Esophagus muscularis mucosa (tissue), 4 donors: ENCODE measurements around the gene B4GALT3. TPM values are rescaled to one million over a fixed set of nuclear protein-coding genes. Genes with fewer than 3 reads are reported as not detected.
A peak's percentile ranks its signal among the peaks of the same experiment; 100 is the strongest.

Source experiments
- DNase-seq: peaks from one replicate; pipeline ENCODE4 v3.0.0-alpha.2; 2017; ENCODE audit errors: extremely low spot score
- H3K27ac ChIP-seq, 4 donors: fragments of 200-600 bp; sonication (generic); replicated peaks in 1 of 4; 1 replicate in 3 of 4; 2 replicates in 1 of 4; pipeline ENCODE4 v1.5.1; 2016 to 2019; ENCODE audit warnings: mild to moderate bottlenecking in 1 of 4
- H3K27me3 ChIP-seq, 4 donors: fragments of 200-600 bp; sonication (generic); one replicate each; pipeline versions ENCODE4 v1.5.1 to v1.6.0; 2016 to 2019
- H3K36me3 ChIP-seq, 4 donors: fragments of 200-600 bp; sonication (generic); one replicate each; pipeline ENCODE4 v1.5.1; 2016 to 2019
- H3K4me1 ChIP-seq, 4 donors: fragments of 200-600 bp; sonication (generic); one replicate each; pipeline ENCODE4 v1.5.1; 2016 to 2019
- H3K4me3 ChIP-seq, 4 donors: fragments of 200-600 bp; sonication (generic); 1 replicate in 2 of 4; 2 replicates in 2 of 4; pipeline ENCODE4 v1.5.1; 2016 to 2019; ENCODE audit warnings: mild to moderate bottlenecking in 4 of 4, moderate library complexity in 1 of 4
- H3K9me3 ChIP-seq, 4 donors: fragments of 200-600 bp; sonication (generic); 1 replicate in 3 of 4; 2 replicates in 1 of 4; pipeline ENCODE4 v1.5.1; 2016 to 2019
- CTCF ChIP-seq, 3 experiments: fragments of 200-600 bp in 2 of 3; fragments of 450-650 bp in 1 of 3; sonication (generic) in 2 of 3; IDR thresholded peaks; one replicate each; pipeline ENCODE4 v1.5.1; 2017 to 2019; ENCODE audit warnings: antibody characterized with exemption in 3 of 3, mild to moderate bottlenecking in 2 of 3, moderate library complexity in 1 of 3
- EP300 ChIP-seq: sonication (generic); formaldehyde crosslinking; IDR thresholded peaks from one replicate; pipeline ENCODE4 v1.6.1; 2017; ENCODE audit warnings: antibody characterized with exemption
- POLR2A ChIP-seq: fragments of 450-650 bp; IDR thresholded peaks from one replicate; pipeline ENCODE4 v1.6.1; 2017; ENCODE audit warnings: antibody characterized with exemption, moderate library complexity, mild to moderate bottlenecking, low read depth
- POLR2AphosphoS5 ChIP-seq, 2 donors: sonication (generic); formaldehyde crosslinking; IDR thresholded peaks; one replicate each; pipeline ENCODE4 v1.6.1; 2017; ENCODE audit warnings: antibody characterized with exemption in 2 of 2
- WGBS: methylation state at CpG from one replicate; pipeline ENCODE4 v1.1.5; 2018; 5-methylcytosine and 5-hydroxymethylcytosine counted together
- intact Hi-C: fragments of 100-400 bp; cut with DNase I; formaldehyde crosslinking; loops from one replicate; pipeline ENCODE4 v1.15.1; 2023
- total RNA-seq, 4 donors: library from RNA; depleted of rRNA; stranded (reverse); fragments of >200 nt; gene quantifications; one replicate each; pipeline versions ENCODE4 v1.1.0 to v1.2.1, GENCODE V29; 2016

B4GALT3 gene
- 10 to 100 TPM; 14.1 to 26.5 (median 21.8) TPM for total RNA-seq

- H3K9me3 ChIP-seq = no peaks in the 10 kb centered on the region
- H3K4me1 ChIP-seq = peaks cover 32 to 39% (median 38%) of the 10 kb centered on the region in 4 donors
- peak; percentile 98 for DNase-seq
- TF ChIP-seq CTCF (IDR thresholded peaks at IDR 0.05) (peak in 1 of 3 experiments; percentile 19), POLR2AphosphoS5 (IDR thresholded peaks at IDR 0.05) (peak; percentile 88 to 94), POLR2A (peak; percentile 76), EP300 (no peak)
- peak within 1 kb of the TSS; percentile 69 to 82 (median 80) for H3K4me3 ChIP-seq
- peaks cover 23 to 40% (median 36%) of the 10 kb centered on the region in 4 donors for H3K36me3 ChIP-seq
- intact Hi-C loops = no loop called here
- WGBS = 8% methylated on average over 17 of the region's 50 CpGs
- no peaks in the 10 kb centered on the region for H3K27me3 ChIP-seq
- peak within 1 kb of the TSS; percentile 87 to 94 (median 90) for H3K27ac ChIP-seq
These were observed at the start of gene B4GALT3 for GRCh38 chr1:161177112-161177935. Gene B4GALT3 (minus strand): TSS chr1:161177507. CDS start chr1:161176060, 1,447 bp downstream.

- WGBS = 36% methylated on average over 3 of the region's 3 CpGs
- intact Hi-C loops = loop anchor here (2.0 to 5.0 kb wide), 3 partner anchors 64 to 156 kb away; partner anchors contain the start of gene MPZ
- Histone ChIP-seq H3K4me1 (peaks cover 26 to 30% (median 27%) of the 10 kb centered on the region in 4 donors), H3K4me3 (peak overlapping the region; percentile 71 to 90 (median 80)), H3K9me3 (no peaks in the 10 kb centered on the region), H3K27me3 (no peaks in the 10 kb centered on the region), H3K27ac (peak overlapping the region; percentile 80 to 88 (median 82)), H3K36me3 (peaks cover 20 to 35% (median 32%) of the 10 kb centered on the region in 4 donors)
- TF ChIP-seq CTCF (IDR thresholded peaks at IDR 0.05) = no peak
- no peak for TF ChIP-seq POLR2A
- no peak for TF ChIP-seq EP300
- TF ChIP-seq POLR2AphosphoS5 (IDR thresholded peaks at IDR 0.05) = no peak
- DNase-seq = no peak
These were observed 49.5 kb upstream of the B4GALT3 start for GRCh38 chr1:161226759-161227158.

DNA sequence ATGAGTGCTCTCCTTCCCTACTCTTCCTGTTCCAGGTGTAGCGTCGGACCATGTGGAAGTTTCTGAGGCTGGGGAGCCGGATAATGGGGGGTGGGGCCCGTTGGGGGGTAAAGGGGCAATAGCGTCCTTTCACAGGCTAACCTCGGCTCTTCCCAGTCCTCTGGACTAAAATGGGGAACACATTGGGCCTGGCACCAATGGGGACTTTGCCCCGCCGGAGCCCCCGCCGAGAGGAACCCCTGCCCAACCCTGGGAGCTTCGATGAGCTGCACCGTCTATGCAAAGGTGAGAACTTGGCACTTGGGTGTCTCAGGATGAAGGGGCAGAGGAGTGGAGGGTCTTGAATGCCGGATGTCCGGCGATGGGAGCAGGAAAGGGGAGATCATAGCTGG, 49.0 kb upstream of the B4GALT3 start:
- Histone ChIP-seq H3K9me3 (no peaks in the 10 kb centered on the region), H3K4me3 (peak overlapping the region; percentile 71 to 90 (median 80)), H3K36me3 (peaks cover 20 to 35% (median 32%) of the 10 kb centered on the region in 4 donors), H3K27ac (peak overlapping the region; percentile 80 to 88 (median 82)), H3K27me3 (no peaks in the 10 kb centered on the region), H3K4me1 (peaks cover 26 to 30% (median 27%) of the 10 kb centered on the region in 4 donors)
- intact Hi-C loops = loop anchor here (2.0 to 5.0 kb wide), 3 partner anchors 64 to 156 kb away; partner anchors contain the start of gene MPZ
- TF ChIP-seq POLR2A (no peak), EP300 (no peak), POLR2AphosphoS5 (IDR thresholded peaks at IDR 0.05) (no peak), CTCF (IDR thresholded peaks at IDR 0.05) (no peak)
- WGBS = 4% methylated on average over 11 of the region's 15 CpGs
- DNase-seq = no peak

DNA sequence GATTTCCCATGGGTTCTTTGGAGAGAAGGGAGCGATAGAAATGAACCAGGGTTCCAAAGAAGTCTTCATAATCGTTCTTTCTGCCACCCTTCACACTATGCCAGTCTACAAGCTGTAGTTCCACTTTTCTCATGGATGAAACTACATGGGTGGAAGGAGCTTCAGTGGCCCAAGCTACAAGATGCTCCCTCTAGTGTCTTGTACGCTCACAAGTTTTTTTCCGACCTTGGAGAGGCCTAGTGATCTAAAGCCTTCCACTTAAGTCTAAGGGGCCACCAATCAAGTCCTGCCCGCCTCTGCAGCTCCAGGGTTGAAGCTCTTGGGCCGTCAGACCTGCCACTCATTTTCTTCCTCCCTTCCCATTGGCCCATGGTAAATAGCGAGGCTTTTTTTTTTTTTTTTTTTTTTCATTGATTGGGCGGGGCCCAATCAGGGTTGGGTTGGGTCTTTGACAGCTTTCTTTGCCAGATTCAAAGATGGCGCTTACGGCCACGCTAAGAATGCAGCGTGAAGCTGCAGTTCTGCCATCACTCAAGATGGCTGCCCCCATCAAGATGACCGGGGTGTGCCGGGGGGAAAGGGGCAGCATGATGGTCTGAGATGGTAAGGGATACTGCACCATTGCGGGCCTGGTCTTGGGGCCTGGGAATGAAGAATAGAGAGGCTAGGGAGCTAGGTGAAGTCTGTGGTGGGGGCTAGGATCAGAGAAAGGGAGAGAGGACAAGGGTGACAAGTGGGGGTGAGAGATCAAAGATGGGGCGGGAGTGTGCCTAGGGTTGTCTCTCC, 48.4 kb upstream of the B4GALT3 start, which contains the start of gene TOMM40L:
TOMM40L (plus strand) TSS at position 527 of the 786 bp plus-strand sequence. CDS start 430 bp downstream, outside the sequence.
- WGBS = 7% methylated on average over 16 of the region's 16 CpGs
- TF ChIP-seq POLR2A (no peak), EP300 (no peak), CTCF (IDR thresholded peaks at IDR 0.05) (peak; percentile 46 to 64 (median 59)), POLR2AphosphoS5 (IDR thresholded peaks at IDR 0.05) (peak; percentile 63 to 79)
- H3K27ac ChIP-seq = peak within 1 kb of the TSS; percentile 80 to 88 (median 82)

More for the DNA sequence above, 48.4 kb upstream of the B4GALT3 start, which contains the start of gene TOMM40L:
- intact Hi-C loops = loop anchor here (2.0 to 5.0 kb wide), 3 partner anchors 65 to 157 kb away; partner anchors contain the start of gene MPZ
- peaks cover 26 to 30% (median 27%) of the 10 kb centered on the region in 4 donors for H3K4me1 ChIP-seq
- H3K9me3 ChIP-seq = no peaks in the 10 kb centered on the region
- DNase-seq = peak; percentile 97
- no peaks in the 10 kb centered on the region for H3K27me3 ChIP-seq
- H3K4me3 ChIP-seq = peak within 1 kb of the TSS; percentile 71 to 90 (median 80)
- peaks cover 20 to 33% (median 28%) of the 10 kb centered on the region in 4 donors for H3K36me3 ChIP-seq
